Measurements from ENCODE around the gene PIK3R3. TPM values are rescaled to one million over a fixed set of nuclear protein-coding genes. Genes with fewer than 3 reads are reported as not detected.

PIK3R3 gene
- total and polyA plus RNA-seq, 2 experiments from 2014 or later = 8.4 to 16.8 TPM

GRCh38 chr1:46081206-46081605, 51.2 kb downstream of the PIK3R3 start:
- Histone ChIP-seq H3K4me2 (no peak overlapping the region), H2AFZ (no peak overlapping the region), H3K9me2 (replicated peaks; ENCODE audit: insufficient read depth) (no peaks in the 10 kb centered on the region), H3K4me3 (no peak overlapping the region), H4K20me1 (ENCODE audit: insufficient read depth, poor library complexity, severe bottlenecking) (no peaks in the 10 kb centered on the region), H3K27me3 (no peaks in the 10 kb centered on the region), H3K79me2 (peaks cover 55% of the 10 kb centered on the region), H3K27ac (no peak overlapping the region), H3K9me3 (ENCODE audit: low read depth) (no peaks in the 10 kb centered on the region), H3K4me1 (ENCODE audit: insufficient read depth) (no peaks in the 10 kb centered on the region), H3K36me3 (replicated peaks; ENCODE audit: insufficient read depth, low read depth) (no peaks in the 10 kb centered on the region)
- 97% methylated on average over 7 of the region's 7 CpGs for WGBS (ENCODE audit: low lambda C conversion rate, missing lambda C conversion rate)
- TF ChIP-seq EZH2phosphoT487 (IDR thresholded peaks at IDR 0.05; ENCODE audit: low read depth, severe bottlenecking, unreplicated experiment) (no peak), CTCF (IDR thresholded peaks at IDR 0.05; ENCODE audit: poor library complexity) (no peak), EZH2 (IDR thresholded peaks at IDR 0.05; ENCODE audit: borderline replicate concordance) (no peak)
- DNase-seq (ENCODE audit: low spot score) = no peak

GRCh38 chr1:46080257-46080656, 52.2 kb downstream of the PIK3R3 start:
- H3K36me3 ChIP-seq (replicated peaks; ENCODE audit: insufficient read depth, low read depth) = no peaks in the 10 kb centered on the region
- WGBS (ENCODE audit: low lambda C conversion rate, missing lambda C conversion rate) = 97% methylated on average over 3 of the region's 3 CpGs
- H3K9me3 ChIP-seq (ENCODE audit: low read depth) = no peaks in the 10 kb centered on the region
- no peak overlapping the region for H2AFZ ChIP-seq
- no peaks in the 10 kb centered on the region for H4K20me1 ChIP-seq (ENCODE audit: insufficient read depth, poor library complexity, severe bottlenecking)
- TF ChIP-seq EZH2 (IDR thresholded peaks at IDR 0.05; ENCODE audit: borderline replicate concordance) = no peak
- no peak for TF ChIP-seq EZH2phosphoT487 (IDR thresholded peaks at IDR 0.05; ENCODE audit: low read depth, severe bottlenecking, unreplicated experiment)
- no peak for TF ChIP-seq CTCF (IDR thresholded peaks at IDR 0.05; ENCODE audit: poor library complexity)
- no peaks in the 10 kb centered on the region for H3K27me3 ChIP-seq
- H3K9me2 ChIP-seq (replicated peaks; ENCODE audit: insufficient read depth) = no peaks in the 10 kb centered on the region
- H3K27ac ChIP-seq = no peak overlapping the region
- H3K4me1 ChIP-seq (ENCODE audit: insufficient read depth) = no peaks in the 10 kb centered on the region
- peaks cover 45% of the 10 kb centered on the region for H3K79me2 ChIP-seq
- H3K4me2 ChIP-seq = no peak overlapping the region
- no peak for DNase-seq (ENCODE audit: low spot score)
- H3K4me3 ChIP-seq = no peak overlapping the region

GRCh38 chr1:46077644-46078043, 54.8 kb downstream of the PIK3R3 start:
- Histone ChIP-seq H3K9me2 (replicated peaks; ENCODE audit: insufficient read depth) (no peaks in the 10 kb centered on the region), H3K4me1 (ENCODE audit: insufficient read depth) (no peaks in the 10 kb centered on the region), H3K27ac (no peak overlapping the region), H2AFZ (no peak overlapping the region), H4K20me1 (ENCODE audit: insufficient read depth, poor library complexity, severe bottlenecking) (no peaks in the 10 kb centered on the region), H3K27me3 (no peaks in the 10 kb centered on the region), H3K4me3 (no peak overlapping the region), H3K9me3 (ENCODE audit: low read depth) (no peaks in the 10 kb centered on the region), H3K4me2 (no peak overlapping the region), H3K36me3 (replicated peaks; ENCODE audit: insufficient read depth, low read depth) (no peaks in the 10 kb centered on the region), H3K79me2 (peaks cover 21% of the 10 kb centered on the region)
- no peak for TF ChIP-seq CTCF (IDR thresholded peaks at IDR 0.05; ENCODE audit: poor library complexity)
- no peak for TF ChIP-seq EZH2phosphoT487 (IDR thresholded peaks at IDR 0.05; ENCODE audit: low read depth, severe bottlenecking, unreplicated experiment)
- no peak for TF ChIP-seq EZH2 (IDR thresholded peaks at IDR 0.05; ENCODE audit: borderline replicate concordance)
- 86% methylated on average over 4 of the region's 4 CpGs for WGBS (ENCODE audit: low lambda C conversion rate, missing lambda C conversion rate)
- DNase-seq (ENCODE audit: low spot score) = no peak

- H3K27ac ChIP-seq = no peak overlapping the region
- DNase-seq (ENCODE audit: low spot score) = no peak
- no peak overlapping the region for H3K4me2 ChIP-seq
- H3K79me2 ChIP-seq = peaks cover 10% of the 10 kb centered on the region
- 92% methylated on average over 2 of the region's 2 CpGs for WGBS (ENCODE audit: low lambda C conversion rate, missing lambda C conversion rate)
- no peaks in the 10 kb centered on the region for H4K20me1 ChIP-seq (ENCODE audit: insufficient read depth, poor library complexity, severe bottlenecking)
- H3K9me2 ChIP-seq (replicated peaks; ENCODE audit: insufficient read depth) = no peaks in the 10 kb centered on the region
- TF ChIP-seq EZH2 (IDR thresholded peaks at IDR 0.05; ENCODE audit: borderline replicate concordance) = no peak
- no peak for TF ChIP-seq EZH2phosphoT487 (IDR thresholded peaks at IDR 0.05; ENCODE audit: low read depth, severe bottlenecking, unreplicated experiment)
- TF ChIP-seq CTCF (IDR thresholded peaks at IDR 0.05; ENCODE audit: poor library complexity) = no peak
- no peak overlapping the region for H2AFZ ChIP-seq
- H3K27me3 ChIP-seq = no peaks in the 10 kb centered on the region
- H3K9me3 ChIP-seq (ENCODE audit: low read depth) = no peaks in the 10 kb centered on the region
- no peak overlapping the region for H3K4me3 ChIP-seq
- no peaks in the 10 kb centered on the region for H3K36me3 ChIP-seq (replicated peaks; ENCODE audit: insufficient read depth, low read depth)
- H3K4me1 ChIP-seq (ENCODE audit: insufficient read depth) = no peaks in the 10 kb centered on the region
These were observed 56.1 kb downstream of the PIK3R3 start for GRCh38 chr1:46076343-46076742.

All from hepatocyte (in vitro differentiated cells).